Rectal smooth muscle tissue (tissue), 1 donor: Measurements from ENCODE around the gene ASB9.

ENCODE experiments used
- H3K27ac ChIP-seq: one replicate; pipeline ENCODE4 v1.7.0; 2013; ENCODE audit warnings: low read depth, low read length, inconsistent platforms
- H3K27me3 ChIP-seq: one replicate; pipeline ENCODE4 v1.7.0; 2013; ENCODE audit warnings: low read length; ENCODE audit not compliant: control insufficient read depth, insufficient read depth
- H3K36me3 ChIP-seq: one replicate; pipeline ENCODE4 v1.7.0; 2013; ENCODE audit warnings: low read length; ENCODE audit not compliant: control insufficient read depth, insufficient read depth
- H3K4me1 ChIP-seq: one replicate; pipeline ENCODE4 v1.7.0; 2013; ENCODE audit warnings: low read length; ENCODE audit not compliant: control insufficient read depth, insufficient read depth
- H3K4me3 ChIP-seq: one replicate; pipeline ENCODE4 v1.7.0; 2013; ENCODE audit warnings: low read length
- H3K9ac ChIP-seq: one replicate; pipeline ENCODE4 v1.7.0; 2013; ENCODE audit warnings: low read length

Gene ASB9

GRCh38 chrX:15235001-15235400, 34.9 kb downstream of the ASB9 start:
- no peak overlapping the region for H3K4me3 ChIP-seq
- H3K27ac ChIP-seq: no peak overlapping the region
- no peaks in the 10 kb centered on the region for H3K4me1 ChIP-seq
- H3K27me3 ChIP-seq: no peaks in the 10 kb centered on the region
- no peak overlapping the region for H3K9ac ChIP-seq
- no peaks in the 10 kb centered on the region for H3K36me3 ChIP-seq

GRCh38 chrX:15233416-15234015, 36.4 kb downstream of the ASB9 start:
- H3K27me3 ChIP-seq: no peaks in the 10 kb centered on the region
- H3K36me3 ChIP-seq: no peaks in the 10 kb centered on the region
- no peak overlapping the region for H3K4me3 ChIP-seq
- H3K9ac ChIP-seq: no peak overlapping the region
- no peaks in the 10 kb centered on the region for H3K4me1 ChIP-seq
- H3K27ac ChIP-seq: no peak overlapping the region

- no peak overlapping the region for H3K27ac ChIP-seq
- H3K36me3 ChIP-seq: no peaks in the 10 kb centered on the region
- peaks cover under 1% of the 10 kb centered on the region for H3K27me3 ChIP-seq
- no peaks in the 10 kb centered on the region for H3K4me1 ChIP-seq
- no peak overlapping the region for H3K4me3 ChIP-seq
- H3K9ac ChIP-seq: no peak overlapping the region
These were observed 45.1 kb downstream of the ASB9 start for GRCh38 chrX:15224747-15225146.

GRCh38 chrX:15221321-15221720, 48.6 kb downstream of the ASB9 start:
- Histone ChIP-seq H3K36me3 (no peaks in the 10 kb centered on the region), H3K27me3 (peaks cover 2% of the 10 kb centered on the region), H3K4me3 (no peak overlapping the region), H3K9ac (no peak overlapping the region), H3K4me1 (no peaks in the 10 kb centered on the region), H3K27ac (no peak overlapping the region)

GRCh38 chrX:15217161-15217560, 52.7 kb downstream of the ASB9 start:
- no peak overlapping the region for H3K9ac ChIP-seq
- H3K4me3 ChIP-seq: no peak overlapping the region
- no peaks in the 10 kb centered on the region for H3K36me3 ChIP-seq
- peaks cover 2% of the 10 kb centered on the region for H3K27me3 ChIP-seq
- H3K4me1 ChIP-seq: no peaks in the 10 kb centered on the region
- no peak overlapping the region for H3K27ac ChIP-seq

- H3K4me3 ChIP-seq: no peak overlapping the region
- H3K27me3 ChIP-seq: peaks cover 2% of the 10 kb centered on the region
- no peak overlapping the region for H3K9ac ChIP-seq
- H3K27ac ChIP-seq: no peak overlapping the region
- no peaks in the 10 kb centered on the region for H3K36me3 ChIP-seq
- no peaks in the 10 kb centered on the region for H3K4me1 ChIP-seq
These were observed 53.6 kb downstream of the ASB9 start for GRCh38 chrX:15216280-15216679.

GRCh38 chrX:15215366-15215765, 54.5 kb downstream of the ASB9 start:
- no peak overlapping the region for H3K9ac ChIP-seq
- H3K36me3 ChIP-seq: no peaks in the 10 kb centered on the region
- no peaks in the 10 kb centered on the region for H3K4me1 ChIP-seq
- H3K27ac ChIP-seq: no peak overlapping the region
- peaks cover 2% of the 10 kb centered on the region for H3K27me3 ChIP-seq
- no peak overlapping the region for H3K4me3 ChIP-seq

- no peaks in the 10 kb centered on the region for H3K27me3 ChIP-seq
- H3K4me1 ChIP-seq: no peaks in the 10 kb centered on the region
- no peak overlapping the region for H3K4me3 ChIP-seq
- no peak overlapping the region for H3K27ac ChIP-seq
- no peaks in the 10 kb centered on the region for H3K36me3 ChIP-seq
- H3K9ac ChIP-seq: no peak overlapping the region
These were observed 55.3 kb downstream of the ASB9 start for GRCh38 chrX:15214588-15214987.

- H3K9ac ChIP-seq: no peak overlapping the region
- H3K4me1 ChIP-seq: no peaks in the 10 kb centered on the region
- H3K4me3 ChIP-seq: no peak overlapping the region
- H3K27ac ChIP-seq: no peak overlapping the region
- no peaks in the 10 kb centered on the region for H3K36me3 ChIP-seq
- H3K27me3 ChIP-seq: no peaks in the 10 kb centered on the region
These were observed 60.8 kb downstream of the ASB9 start for GRCh38 chrX:15209096-15209495.

GRCh38 chrX:15207994-15208393, 61.9 kb downstream of the ASB9 start:
- no peaks in the 10 kb centered on the region for H3K36me3 ChIP-seq
- no peak overlapping the region for H3K9ac ChIP-seq
- H3K4me1 ChIP-seq: no peaks in the 10 kb centered on the region
- no peaks in the 10 kb centered on the region for H3K27me3 ChIP-seq
- H3K27ac ChIP-seq: no peak overlapping the region
- H3K4me3 ChIP-seq: no peak overlapping the region

- Histone ChIP-seq H3K27ac (no peak overlapping the region), H3K4me3 (no peak overlapping the region), H3K27me3 (no peaks in the 10 kb centered on the region), H3K4me1 (no peaks in the 10 kb centered on the region), H3K36me3 (no peaks in the 10 kb centered on the region), H3K9ac (no peak overlapping the region)
These were observed 62.5 kb downstream of the ASB9 start for GRCh38 chrX:15207384-15207783.

GRCh38 chrX:15206306-15206705, 63.6 kb downstream of the ASB9 start:
- Histone ChIP-seq H3K36me3 (no peaks in the 10 kb centered on the region), H3K27me3 (no peaks in the 10 kb centered on the region), H3K27ac (no peak overlapping the region), H3K4me3 (no peak overlapping the region), H3K4me1 (no peaks in the 10 kb centered on the region), H3K9ac (no peak overlapping the region)

GRCh38 chrX:15204130-15204751, 65.6 kb downstream of the ASB9 start:
- no peak overlapping the region for H3K27ac ChIP-seq
- no peaks in the 10 kb centered on the region for H3K4me1 ChIP-seq
- H3K27me3 ChIP-seq: no peaks in the 10 kb centered on the region

More at GRCh38 chrX:15204130-15204751, 65.6 kb downstream of the ASB9 start:
- H3K9ac ChIP-seq: no peak overlapping the region
- no peaks in the 10 kb centered on the region for H3K36me3 ChIP-seq
- H3K4me3 ChIP-seq: no peak overlapping the region
